ENCODE data around the gene DTYMK.

GRCh38 chr2:241639385-241639784 lies 47.2 kb downstream of the DTYMK start:
- TF ChIP-seq CTCF (IDR thresholded peaks at IDR 0.05) (no peak), EZH2 (IDR thresholded peaks at IDR 0.05; ENCODE audit: borderline replicate concordance, insufficient read depth, low read depth, low read length, poor library complexity, severe bottlenecking) (no peak)
